ENCODE data around the gene DYSF. TPM values are rescaled to one million over a fixed set of nuclear protein-coding genes. Genes with fewer than 3 reads are reported as not detected.

The DYSF gene
- polyA plus RNA-seq, 1 donor (not counting 4 experiments of a cell fraction or from before 2014, with no cell fraction given), result 8.2 TPM

GRCh38 chr2:71461304-71461671 lies 7.9 kb downstream of the DYSF start:
- H3K4me1 ChIP-seq (ENCODE audit: control insufficient read depth, extremely low read depth, insufficient read depth, low read length), result peaks cover 16% of the 10 kb centered on the region
- no peaks in the 10 kb centered on the region for H4K20me1 ChIP-seq (ENCODE audit: control insufficient read depth, extremely low read depth, insufficient read depth, low read length)
- no peak for TF ChIP-seq EZH2 (IDR thresholded peaks at IDR 0.05; ENCODE audit: low read length)
- TF ChIP-seq CTCF (optimal IDR thresholded peaks at IDR 0.05 in 1 of 3, IDR thresholded peaks at IDR 0.05 in 1 of 3, conservative IDR thresholded peaks at IDR 0.05 in 1 of 3; ENCODE audit: extremely low read depth in 1 of 3, insufficient read depth in 2 of 3, low read length in 3 of 3), result no peak
- H3K4me3 ChIP-seq (ENCODE audit: control insufficient read depth in 2 of 3, extremely low read depth in 1 of 3, insufficient read depth in 2 of 3, low read depth in 1 of 3, low read length in 3 of 3), result no peak overlapping the region
- DNase-seq (ENCODE audit: low read depth, low spot score) (no peak), FAIRE-seq (no peak)
- H3K27me3 ChIP-seq (ENCODE audit: control insufficient read depth, extremely low read depth, insufficient read depth, low read length), result peaks cover 20% of the 10 kb centered on the region
- H3K9me3 ChIP-seq (ENCODE audit: control insufficient read depth, low read depth, low read length), result peaks cover 2% of the 10 kb centered on the region
- H3K79me2 ChIP-seq (ENCODE audit: control insufficient read depth, insufficient read depth, low read length), result no peaks in the 10 kb centered on the region
- H2AFZ ChIP-seq (ENCODE audit: control insufficient read depth, low read length), result no peak overlapping the region
- dilution Hi-C loops (cut with MboI; ENCODE audit: extremely low pct_ligation_motif_present, low sequenced_read_pairs), result no loop called here
- H3K9ac ChIP-seq (ENCODE audit: control insufficient read depth, extremely low read depth, insufficient read depth, low read length), result no peak overlapping the region
- H3K4me2 ChIP-seq (ENCODE audit: control insufficient read depth, extremely low read depth, insufficient read depth, low read depth, low read length), result no peak overlapping the region
- H3K36me3 ChIP-seq (ENCODE audit: control insufficient read depth in 2 of 2, extremely low read depth in 1 of 2, insufficient read depth in 2 of 2, low read length in 2 of 2), result peaks cover 0 to 1% of the 10 kb centered on the region in 2 experiments
- H3K27ac ChIP-seq (ENCODE audit: control insufficient read depth, insufficient read depth, low read length), result no peak overlapping the region
- no peaks in the 10 kb centered on the region for H3K9me1 ChIP-seq (ENCODE audit: control insufficient read depth, extremely low read depth, insufficient read depth, low read length)

GRCh38 chr2:71462056-71462605 lies 8.8 kb downstream of the DYSF start:
- FAIRE-seq, result no peak
- TF ChIP-seq EZH2 (IDR thresholded peaks at IDR 0.05; ENCODE audit: low read length), result no peak
- TF ChIP-seq CTCF (optimal IDR thresholded peaks at IDR 0.05 in 1 of 3, IDR thresholded peaks at IDR 0.05 in 1 of 3, conservative IDR thresholded peaks at IDR 0.05 in 1 of 3; ENCODE audit: extremely low read depth in 1 of 3, insufficient read depth in 2 of 3, low read length in 3 of 3), result no peak
- Histone ChIP-seq H2AFZ (ENCODE audit: control insufficient read depth, low read length) (no peak overlapping the region), H3K27ac (ENCODE audit: control insufficient read depth, insufficient read depth, low read length) (no peak overlapping the region), H3K79me2 (ENCODE audit: control insufficient read depth, insufficient read depth, low read length) (no peaks in the 10 kb centered on the region), H3K36me3 (ENCODE audit: control insufficient read depth in 2 of 2, extremely low read depth in 1 of 2, insufficient read depth in 2 of 2, low read length in 2 of 2) (peaks cover 0 to 1% of the 10 kb centered on the region in 2 experiments), H3K9me3 (ENCODE audit: control insufficient read depth, low read depth, low read length) (peaks cover 2% of the 10 kb centered on the region), H3K9me1 (ENCODE audit: control insufficient read depth, extremely low read depth, insufficient read depth, low read length) (no peaks in the 10 kb centered on the region), H3K4me1 (ENCODE audit: control insufficient read depth, extremely low read depth, insufficient read depth, low read length) (peaks cover 21% of the 10 kb centered on the region), H3K4me2 (ENCODE audit: control insufficient read depth, extremely low read depth, insufficient read depth, low read depth, low read length) (no peak overlapping the region), H3K4me3 (ENCODE audit: control insufficient read depth in 2 of 3, extremely low read depth in 1 of 3, insufficient read depth in 2 of 3, low read depth in 1 of 3, low read length in 3 of 3) (no peak overlapping the region), H4K20me1 (ENCODE audit: control insufficient read depth, extremely low read depth, insufficient read depth, low read length) (no peaks in the 10 kb centered on the region), H3K27me3 (ENCODE audit: control insufficient read depth, extremely low read depth, insufficient read depth, low read length) (peaks cover 20% of the 10 kb centered on the region), H3K9ac (ENCODE audit: control insufficient read depth, extremely low read depth, insufficient read depth, low read length) (no peak overlapping the region)
- dilution Hi-C loops (cut with MboI; ENCODE audit: extremely low pct_ligation_motif_present, low sequenced_read_pairs), result no loop called here
- no peak for DNase-seq (ENCODE audit: low read depth, low spot score)

Data from keratinocyte (primary cell).